Measurements from ENCODE around the gene EIF4E1B. TPM values are rescaled to one million over a fixed set of nuclear protein-coding genes. Genes with fewer than 3 reads are reported as not detected.

The EIF4E1B gene
- total RNA-seq, 5 donors from 2014 or later (not counting 1 experiment from before 2014, with no cell fraction given) = not detected

- ATAC-seq (replicated peaks in 1 of 4) (no peak), DNase-seq (no peak)
- no peak overlapping the region for H3K27ac ChIP-seq (ENCODE audit: low read length)
- ChIA-PET POLR2A (no interaction called here), CTCF (interaction anchor here in 1 of 2 donors (0.7 to 0.9 kb wide), 2 partner anchors 11 to 12 kb away, joined by 3 to 4 read pairs; no protein-coding TSS in a partner anchor)
- H3K9me3 ChIP-seq = no peaks in the 10 kb centered on the region
- peaks cover 13 to 56% of the 10 kb centered on the region in 2 experiments for H3K27me3 ChIP-seq (replicated peaks in 1 of 2; ENCODE audit: control insufficient read depth in 2 of 2, extremely low read depth in 1 of 2, insufficient read depth in 2 of 2, low read length in 1 of 2)
- Mint-ChIP-seq H3K27ac (no peak overlapping the region), H3K27me3 (peaks cover 51 to 66% of the 10 kb centered on the region in 2 donors), H3K36me3 (peaks cover 3% of the 10 kb centered on the region), H3K4me1 (no peaks in the 10 kb centered on the region), H3K9me3 (peaks cover 5 to 16% (median 8%) of the 10 kb centered on the region in 3 donors), H3K4me3 (no peak overlapping the region)
- H3K4me1 ChIP-seq (ENCODE audit: control insufficient read depth in 1 of 2, extremely low read depth in 1 of 2, insufficient read depth in 2 of 2, low read length in 2 of 2) = no peaks in the 10 kb centered on the region
- no peak overlapping the region for H3K4me3 ChIP-seq (ENCODE audit: control insufficient read depth in 1 of 2, extremely low read depth in 1 of 2, low read length in 1 of 2)
- WGBS (ENCODE audit: insufficient coverage) = 80% methylated on average over 4 of the region's 6 CpGs
- no peaks in the 10 kb centered on the region for H3K36me3 ChIP-seq (ENCODE audit: control insufficient read depth in 2 of 2, extremely low read depth in 1 of 2, insufficient read depth in 1 of 2, low read length in 1 of 2)
Measured at GRCh38 chr5:176682016-176682531, 51.6 kb downstream of the EIF4E1B start.

GRCh38 chr5:176685010-176685409 lies 54.5 kb downstream of the EIF4E1B start:
- no peak overlapping the region for H3K27ac ChIP-seq (ENCODE audit: low read length)
- ATAC-seq (replicated peaks in 1 of 4) (no peak), DNase-seq (no peak)
- Mint-ChIP-seq H3K4me3 (no peak overlapping the region), H3K36me3 (peaks cover 3% of the 10 kb centered on the region), H3K27me3 (peaks cover 38 to 53% of the 10 kb centered on the region in 2 donors), H3K4me1 (no peaks in the 10 kb centered on the region), H3K9me3 (peaks cover 5 to 16% (median 8%) of the 10 kb centered on the region in 3 donors), H3K27ac (no peak overlapping the region)
- H3K9me3 ChIP-seq = no peaks in the 10 kb centered on the region
- POLR2A ChIA-PET = interaction anchor here in 1 of 2 donors (0.7 kb wide), 1 partner anchor 502 kb away, joined by 4 read pairs; no protein-coding TSS in a partner anchor
- no peak overlapping the region for H3K4me3 ChIP-seq (ENCODE audit: control insufficient read depth in 1 of 2, extremely low read depth in 1 of 2, low read length in 1 of 2)
- H3K36me3 ChIP-seq (ENCODE audit: control insufficient read depth in 2 of 2, extremely low read depth in 1 of 2, insufficient read depth in 1 of 2, low read length in 1 of 2) = no peaks in the 10 kb centered on the region
- peaks cover 9 to 51% of the 10 kb centered on the region in 2 experiments for H3K27me3 ChIP-seq (replicated peaks in 1 of 2; ENCODE audit: control insufficient read depth in 2 of 2, extremely low read depth in 1 of 2, insufficient read depth in 2 of 2, low read length in 1 of 2)
- no peaks in the 10 kb centered on the region for H3K4me1 ChIP-seq (ENCODE audit: control insufficient read depth in 1 of 2, extremely low read depth in 1 of 2, insufficient read depth in 2 of 2, low read length in 2 of 2)
- CTCF ChIA-PET = no interaction called here

- no peak overlapping the region for H3K27ac Mint-ChIP-seq
- peaks cover 5 to 16% (median 8%) of the 10 kb centered on the region in 3 donors for H3K9me3 Mint-ChIP-seq
- CTCF ChIA-PET = no interaction called here
- DNase-seq (no peak), ATAC-seq (replicated peaks in 1 of 4) (no peak)
- H3K4me3 ChIP-seq (ENCODE audit: control insufficient read depth in 1 of 2, extremely low read depth in 1 of 2, low read length in 1 of 2) = no peak overlapping the region
- 88% methylated on average over 10 of the region's 10 CpGs for WGBS (ENCODE audit: insufficient coverage)
- no peaks in the 10 kb centered on the region for H3K4me1 ChIP-seq (ENCODE audit: control insufficient read depth in 1 of 2, extremely low read depth in 1 of 2, insufficient read depth in 2 of 2, low read length in 2 of 2)
- H3K36me3 Mint-ChIP-seq = peaks cover 3% of the 10 kb centered on the region
- no peaks in the 10 kb centered on the region for H3K4me1 Mint-ChIP-seq
- no peaks in the 10 kb centered on the region for H3K9me3 ChIP-seq
- no peak overlapping the region for H3K27ac ChIP-seq (ENCODE audit: low read length)
- H3K36me3 ChIP-seq (ENCODE audit: control insufficient read depth in 2 of 2, extremely low read depth in 1 of 2, insufficient read depth in 1 of 2, low read length in 1 of 2) = no peaks in the 10 kb centered on the region
- POLR2A ChIA-PET = interaction anchor here in 1 of 2 donors (0.5 kb wide), 1 partner anchor 503 kb away, joined by 4 read pairs; no protein-coding TSS in a partner anchor
- no peak overlapping the region for H3K4me3 Mint-ChIP-seq
- peaks cover 45 to 58% of the 10 kb centered on the region in 2 donors for H3K27me3 Mint-ChIP-seq
- H3K27me3 ChIP-seq (replicated peaks in 1 of 2; ENCODE audit: control insufficient read depth in 2 of 2, extremely low read depth in 1 of 2, insufficient read depth in 2 of 2, low read length in 1 of 2) = peaks cover 8 to 48% of the 10 kb centered on the region in 2 experiments
Measured at GRCh38 chr5:176687247-176687646, 56.8 kb downstream of the EIF4E1B start.

GRCh38 chr5:176687881-176688280 lies 57.4 kb downstream of the EIF4E1B start:
- Histone ChIP-seq H3K4me3 (ENCODE audit: control insufficient read depth in 1 of 2, extremely low read depth in 1 of 2, low read length in 1 of 2) (no peak overlapping the region), H3K4me1 (ENCODE audit: control insufficient read depth in 1 of 2, extremely low read depth in 1 of 2, insufficient read depth in 2 of 2, low read length in 2 of 2) (no peaks in the 10 kb centered on the region), H3K27ac (ENCODE audit: low read length) (no peak overlapping the region), H3K36me3 (ENCODE audit: control insufficient read depth in 2 of 2, extremely low read depth in 1 of 2, insufficient read depth in 1 of 2, low read length in 1 of 2) (no peaks in the 10 kb centered on the region), H3K27me3 (replicated peaks in 1 of 2; ENCODE audit: control insufficient read depth in 2 of 2, extremely low read depth in 1 of 2, insufficient read depth in 2 of 2, low read length in 1 of 2) (peaks cover 7 to 52% of the 10 kb centered on the region in 2 experiments), H3K9me3 (no peaks in the 10 kb centered on the region)
- H3K36me3 Mint-ChIP-seq = peaks cover 3% of the 10 kb centered on the region
- no peak for DNase-seq
- ChIA-PET POLR2A (no interaction called here), CTCF (no interaction called here)
- peaks cover 5 to 16% (median 8%) of the 10 kb centered on the region in 3 donors for H3K9me3 Mint-ChIP-seq
- no peak for ATAC-seq (replicated peaks in 1 of 4)
- peaks cover 45 to 57% of the 10 kb centered on the region in 2 donors for H3K27me3 Mint-ChIP-seq
- H3K27ac Mint-ChIP-seq = no peak overlapping the region
- H3K4me3 Mint-ChIP-seq = no peak overlapping the region
- 88% methylated on average over 5 of the region's 5 CpGs for WGBS (ENCODE audit: insufficient coverage)
- H3K4me1 Mint-ChIP-seq = no peaks in the 10 kb centered on the region

- Histone ChIP-seq H3K36me3 (ENCODE audit: control insufficient read depth in 2 of 2, extremely low read depth in 1 of 2, insufficient read depth in 1 of 2, low read length in 1 of 2) (no peaks in the 10 kb centered on the region), H3K4me1 (ENCODE audit: control insufficient read depth in 1 of 2, extremely low read depth in 1 of 2, insufficient read depth in 2 of 2, low read length in 2 of 2) (no peaks in the 10 kb centered on the region), H3K27me3 (replicated peaks in 1 of 2; ENCODE audit: control insufficient read depth in 2 of 2, extremely low read depth in 1 of 2, insufficient read depth in 2 of 2, low read length in 1 of 2) (peaks cover 5 to 74% of the 10 kb centered on the region in 2 experiments), H3K4me3 (ENCODE audit: control insufficient read depth in 1 of 2, extremely low read depth in 1 of 2, low read length in 1 of 2) (no peak overlapping the region), H3K27ac (ENCODE audit: low read length) (no peak overlapping the region), H3K9me3 (no peaks in the 10 kb centered on the region)
- 82% methylated on average over 7 of the region's 7 CpGs for WGBS (ENCODE audit: insufficient coverage)
- ATAC-seq (replicated peaks in 1 of 4) = no peak
- H3K36me3 Mint-ChIP-seq = no peaks in the 10 kb centered on the region
- ChIA-PET CTCF (no interaction called here), POLR2A (no interaction called here)
- peaks cover 50 to 69% of the 10 kb centered on the region in 2 donors for H3K27me3 Mint-ChIP-seq
- DNase-seq = no peak
- H3K4me1 Mint-ChIP-seq = no peaks in the 10 kb centered on the region
- no peak overlapping the region for H3K27ac Mint-ChIP-seq
- peaks cover 0 to 2% (median 1%) of the 10 kb centered on the region in 3 donors for H3K9me3 Mint-ChIP-seq
- H3K4me3 Mint-ChIP-seq = no peak overlapping the region
Measured at GRCh38 chr5:176690911-176691310, 60.4 kb downstream of the EIF4E1B start.

- CTCF ChIA-PET = no interaction called here
- H3K4me3 Mint-ChIP-seq = no peak overlapping the region
- no CpG with 5 or more reads among the region's 1 CpG for WGBS (ENCODE audit: insufficient coverage)
- POLR2A ChIA-PET = no interaction called here
- no peak for DNase-seq
- no peaks in the 10 kb centered on the region for H3K36me3 Mint-ChIP-seq
- H3K27ac Mint-ChIP-seq = no peak overlapping the region
- H3K27me3 Mint-ChIP-seq = peaks cover 50 to 72% of the 10 kb centered on the region in 2 donors
- Histone ChIP-seq H3K36me3 (ENCODE audit: control insufficient read depth in 2 of 2, extremely low read depth in 1 of 2, insufficient read depth in 1 of 2, low read length in 1 of 2) (no peaks in the 10 kb centered on the region), H3K27ac (ENCODE audit: low read length) (no peak overlapping the region), H3K27me3 (replicated peaks in 1 of 2; ENCODE audit: control insufficient read depth in 2 of 2, extremely low read depth in 1 of 2, insufficient read depth in 2 of 2, low read length in 1 of 2) (peaks cover 5 to 80% of the 10 kb centered on the region in 2 experiments), H3K4me1 (ENCODE audit: control insufficient read depth in 1 of 2, extremely low read depth in 1 of 2, insufficient read depth in 2 of 2, low read length in 2 of 2) (no peaks in the 10 kb centered on the region), H3K9me3 (no peaks in the 10 kb centered on the region), H3K4me3 (ENCODE audit: control insufficient read depth in 1 of 2, extremely low read depth in 1 of 2, low read length in 1 of 2) (no peak overlapping the region)
- ATAC-seq (replicated peaks in 1 of 4) = no peak
- H3K4me1 Mint-ChIP-seq = no peaks in the 10 kb centered on the region
- no peaks in the 10 kb centered on the region for H3K9me3 Mint-ChIP-seq
Measured at GRCh38 chr5:176691524-176691923, 61.0 kb downstream of the EIF4E1B start.

All from T-cell (primary cell).